PFSK-1 (cell line): ENCODE measurements around the gene MTIF3.

Source experiments
- FOXP2 ChIP-seq: optimal IDR thresholded peaks from 2 replicates; pipeline ENCODE3; 2011; ENCODE audit warnings: borderline replicate concordance, control low read depth, inconsistent platforms; ENCODE audit not compliant: insufficient read depth; ENCODE audit errors: extremely low read length, extremely low read depth
- POLR2AphosphoS5 ChIP-seq: IDR thresholded peaks from 2 replicates; pipeline ENCODE4 v1.6.1; 2012; ENCODE audit warnings: low read depth, mild to moderate bottlenecking, control low read depth, low read length, moderate library complexity
- SIN3A ChIP-seq: IDR thresholded peaks from 2 replicates; pipeline ENCODE4 v1.6.1; 2012; ENCODE audit warnings: mild to moderate bottlenecking, low read length, moderate library complexity, borderline replicate concordance; ENCODE audit not compliant: insufficient read depth
- TAF1 ChIP-seq: IDR thresholded peaks from 2 replicates; pipeline ENCODE4 v1.6.1; 2012; ENCODE audit warnings: low read length, control low read depth, borderline replicate concordance; ENCODE audit not compliant: insufficient read depth
- TF ChIP-seq, protein P1 (sequence below), 2 experiments: IDR thresholded peaks; 2 replicates each; pipeline versions ENCODE4 v1.6.1 to v1.8.0; 2011 to 2012; ENCODE audit warnings: low read depth in 2 of 2, low read length in 2 of 2, control low read depth in 1 of 2, inconsistent platforms in 1 of 2, mild to moderate bottlenecking in 1 of 2, moderate library complexity in 1 of 2; ENCODE audit not compliant: insufficient read depth in 1 of 2

The MTIF3 gene

GRCh38 chr13:27461940-27462584 is 11.7 kb upstream of the MTIF3 start:
- TF ChIP-seq POLR2AphosphoS5 (no peak), FOXP2 (no peak), SIN3A (no peak), TAF1 (no peak)
- TF ChIP-seq, protein P1, sequence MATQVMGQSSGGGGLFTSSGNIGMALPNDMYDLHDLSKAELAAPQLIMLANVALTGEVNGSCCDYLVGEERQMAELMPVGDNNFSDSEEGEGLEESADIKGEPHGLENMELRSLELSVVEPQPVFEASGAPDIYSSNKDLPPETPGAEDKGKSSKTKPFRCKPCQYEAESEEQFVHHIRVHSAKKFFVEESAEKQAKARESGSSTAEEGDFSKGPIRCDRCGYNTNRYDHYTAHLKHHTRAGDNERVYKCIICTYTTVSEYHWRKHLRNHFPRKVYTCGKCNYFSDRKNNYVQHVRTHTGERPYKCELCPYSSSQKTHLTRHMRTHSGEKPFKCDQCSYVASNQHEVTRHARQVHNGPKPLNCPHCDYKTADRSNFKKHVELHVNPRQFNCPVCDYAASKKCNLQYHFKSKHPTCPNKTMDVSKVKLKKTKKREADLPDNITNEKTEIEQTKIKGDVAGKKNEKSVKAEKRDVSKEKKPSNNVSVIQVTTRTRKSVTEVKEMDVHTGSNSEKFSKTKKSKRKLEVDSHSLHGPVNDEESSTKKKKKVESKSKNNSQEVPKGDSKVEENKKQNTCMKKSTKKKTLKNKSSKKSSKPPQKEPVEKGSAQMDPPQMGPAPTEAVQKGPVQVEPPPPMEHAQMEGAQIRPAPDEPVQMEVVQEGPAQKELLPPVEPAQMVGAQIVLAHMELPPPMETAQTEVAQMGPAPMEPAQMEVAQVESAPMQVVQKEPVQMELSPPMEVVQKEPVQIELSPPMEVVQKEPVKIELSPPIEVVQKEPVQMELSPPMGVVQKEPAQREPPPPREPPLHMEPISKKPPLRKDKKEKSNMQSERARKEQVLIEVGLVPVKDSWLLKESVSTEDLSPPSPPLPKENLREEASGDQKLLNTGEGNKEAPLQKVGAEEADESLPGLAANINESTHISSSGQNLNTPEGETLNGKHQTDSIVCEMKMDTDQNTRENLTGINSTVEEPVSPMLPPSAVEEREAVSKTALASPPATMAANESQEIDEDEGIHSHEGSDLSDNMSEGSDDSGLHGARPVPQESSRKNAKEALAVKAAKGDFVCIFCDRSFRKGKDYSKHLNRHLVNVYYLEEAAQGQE (IDR thresholded peaks at IDR 0.05; ENCODE audit: insufficient read depth in 1 of 2, low read depth in 2 of 2, low read length in 2 of 2), result no peak

DNA sequence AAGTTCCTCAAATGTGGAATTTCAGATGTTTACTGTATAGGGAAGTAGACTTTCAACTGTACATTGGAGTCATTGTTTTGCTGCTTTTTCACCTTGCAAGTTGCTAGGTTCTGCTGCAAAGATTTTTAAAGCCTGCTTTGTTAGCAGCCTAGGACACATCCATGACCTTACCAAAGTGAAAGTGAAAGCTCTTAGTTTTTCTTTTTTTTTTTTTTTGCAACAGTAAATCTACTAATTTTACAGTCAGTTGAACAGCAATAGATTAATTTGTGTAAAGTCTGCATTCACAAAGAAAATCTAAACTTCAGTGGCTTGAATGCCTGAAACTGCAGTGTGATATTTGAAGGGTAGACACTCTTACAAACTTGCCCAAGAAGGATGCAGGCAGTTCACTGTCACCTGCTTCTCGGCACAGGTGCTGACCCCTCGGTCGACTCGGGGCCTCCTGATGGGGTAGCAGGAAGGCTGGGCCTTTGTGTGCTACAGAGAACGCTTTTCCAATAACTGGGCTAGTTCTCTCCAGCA is 5.0 kb upstream of the MTIF3 start:
- TF ChIP-seq, protein P1 (IDR thresholded peaks at IDR 0.05; ENCODE audit: insufficient read depth in 1 of 2, low read depth in 2 of 2, low read length in 2 of 2), result no peak
- TF ChIP-seq SIN3A, result no peak
- TF ChIP-seq TAF1, result no peak
- TF ChIP-seq POLR2AphosphoS5, result no peak
- TF ChIP-seq FOXP2, result no peak

GRCh38 chr13:27450921-27451471 is 632 bp upstream of the MTIF3 start:
- TF ChIP-seq FOXP2, result no peak
- TF ChIP-seq, protein P1 (IDR thresholded peaks at IDR 0.05; ENCODE audit: insufficient read depth in 1 of 2, low read depth in 2 of 2, low read length in 2 of 2), result no peak
- no peak for TF ChIP-seq SIN3A
- no peak for TF ChIP-seq POLR2AphosphoS5
- TF ChIP-seq TAF1, result no peak

DNA sequence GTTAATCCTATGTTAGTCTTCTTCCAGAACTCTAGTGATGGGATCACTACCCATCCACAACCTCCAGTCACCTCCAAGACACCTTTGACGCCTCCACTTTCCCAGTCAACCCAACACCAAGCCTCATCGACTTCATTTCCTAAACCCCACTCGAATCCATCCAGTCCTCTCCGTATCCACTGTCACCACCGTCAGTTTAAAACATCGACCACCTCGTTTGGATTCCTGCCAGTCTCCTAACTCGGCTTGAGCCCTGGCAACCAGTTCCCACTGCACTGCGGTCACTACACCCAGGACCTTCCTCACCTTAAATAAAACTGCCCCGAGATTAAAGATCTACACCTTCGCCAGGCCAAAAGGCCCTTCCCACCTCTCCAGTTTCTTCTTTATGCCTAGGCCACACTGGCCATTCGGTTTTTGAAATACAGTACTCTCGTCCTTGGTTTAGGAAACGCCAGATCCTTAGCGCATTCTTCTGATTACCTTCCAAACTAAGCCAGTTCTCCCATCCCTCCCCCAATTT is 1.2 kb downstream of the MTIF3 start:
- TF ChIP-seq FOXP2 (no peak), TAF1 (no peak), POLR2AphosphoS5 (no peak), SIN3A (no peak)
- TF ChIP-seq, protein P1 (IDR thresholded peaks at IDR 0.05; ENCODE audit: insufficient read depth in 1 of 2, low read depth in 2 of 2, low read length in 2 of 2), result no peak
